OCI-LY3 (cell line): Measurements from ENCODE around the gene CTAGE1.

Experiments
- EZH2phosphoT487 ChIP-seq: fragments of 200-600 bp; shearing (Covaris generic); IDR thresholded peaks from 2 replicates; pipeline ENCODE4 v1.6.1; 2018; ENCODE audit warnings: antibody characterized with exemption, mixed run types, low read depth
- TF ChIP-seq, protein P1 (sequence below): fragments of 200-600, 300-600 bp; sonication (generic); IDR thresholded peaks from 2 replicates; pipeline ENCODE4 v1.5.1; 2014; ENCODE audit warnings: antibody characterized with exemption, low read length, low read depth

GRCh38 chr18:22428672-22429071, 11.0 kb upstream of the CTAGE1 start:
- TF ChIP-seq, protein P1, sequence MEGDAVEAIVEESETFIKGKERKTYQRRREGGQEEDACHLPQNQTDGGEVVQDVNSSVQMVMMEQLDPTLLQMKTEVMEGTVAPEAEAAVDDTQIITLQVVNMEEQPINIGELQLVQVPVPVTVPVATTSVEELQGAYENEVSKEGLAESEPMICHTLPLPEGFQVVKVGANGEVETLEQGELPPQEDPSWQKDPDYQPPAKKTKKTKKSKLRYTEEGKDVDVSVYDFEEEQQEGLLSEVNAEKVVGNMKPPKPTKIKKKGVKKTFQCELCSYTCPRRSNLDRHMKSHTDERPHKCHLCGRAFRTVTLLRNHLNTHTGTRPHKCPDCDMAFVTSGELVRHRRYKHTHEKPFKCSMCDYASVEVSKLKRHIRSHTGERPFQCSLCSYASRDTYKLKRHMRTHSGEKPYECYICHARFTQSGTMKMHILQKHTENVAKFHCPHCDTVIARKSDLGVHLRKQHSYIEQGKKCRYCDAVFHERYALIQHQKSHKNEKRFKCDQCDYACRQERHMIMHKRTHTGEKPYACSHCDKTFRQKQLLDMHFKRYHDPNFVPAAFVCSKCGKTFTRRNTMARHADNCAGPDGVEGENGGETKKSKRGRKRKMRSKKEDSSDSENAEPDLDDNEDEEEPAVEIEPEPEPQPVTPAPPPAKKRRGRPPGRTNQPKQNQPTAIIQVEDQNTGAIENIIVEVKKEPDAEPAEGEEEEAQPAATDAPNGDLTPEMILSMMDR = no peak
- TF ChIP-seq EZH2phosphoT487 = no peak
